Cardiac septum (tissue), 1 donor: ENCODE measurements around the gene LZTS3. TPM values are rescaled to one million over a fixed set of nuclear protein-coding genes. Genes with fewer than 3 reads are reported as not detected.
"Not testable (repeated sequence)": the region's sequence is repeated elsewhere in the genome, so short reads cannot be mapped to it uniquely, and the experiment has no call there.

Experiments
- DNase-seq: peaks from one replicate; pipeline ENCODE4 v3.0.0-alpha.2; 2020; ENCODE audit warnings: low spot score
- intact Hi-C: fragments of 100-400 bp; cut with DNase I; formaldehyde crosslinking; loops from one replicate; pipeline ENCODE4 v1.14.0; 2022
- total RNA-seq: library from RNA; stranded (reverse); fragmentation: NEBNext Ultra II Directional; extraction: Animal tissue kit (Norgen Biotek cat#: 25700); gene quantifications from one replicate; pipeline ENCODE4 v1.2.1, GENCODE V29; 2021
- donor health status: DM: no; HTN: no; CAD: no.

LZTS3 gene
- total RNA-seq, 1 donor from 2014 or later, result 6.9 TPM

GRCh38 chr20:3152057-3152644 is 21.2 kb downstream of the LZTS3 start:
- DNase-seq, intact Hi-C loops: not testable (repeated sequence)

- no peak for DNase-seq
- intact Hi-C loops, result no loop called here
Measured at GRCh38 chr20:3150908-3151307, 22.4 kb downstream of the LZTS3 start.

GRCh38 chr20:3146732-3147341 is 26.5 kb downstream of the LZTS3 start:
- intact Hi-C loops, result no loop called here
- DNase-seq, result no peak

- no peak for DNase-seq
- intact Hi-C loops, result no loop called here
Measured at GRCh38 chr20:3141757-3142156, 31.6 kb downstream of the LZTS3 start.

GRCh38 chr20:3137492-3137891 is 35.9 kb downstream of the LZTS3 start:
- intact Hi-C loops, result no loop called here
- DNase-seq, result no peak

- intact Hi-C loops, result no loop called here
Measured at GRCh38 chr20:3135507-3136070, 37.8 kb downstream of the LZTS3 start.

GRCh38 chr20:3134151-3134550 is 39.2 kb downstream of the LZTS3 start:
- DNase-seq, result no peak
- intact Hi-C loops, result no loop called here

More at GRCh38 chr20:3135507-3136070, 37.8 kb downstream of the LZTS3 start:
- no peak for DNase-seq

- intact Hi-C loops, result no loop called here
- DNase-seq, result no peak
Measured at GRCh38 chr20:3133155-3133554, 40.2 kb downstream of the LZTS3 start.

- no peak for DNase-seq
Measured at GRCh38 chr20:3130051-3130600, 43.2 kb downstream of the LZTS3 start.

GRCh38 chr20:3129094-3129493 is 44.3 kb downstream of the LZTS3 start:
- no peak for DNase-seq
- intact Hi-C loops, result no loop called here

More at GRCh38 chr20:3130051-3130600, 43.2 kb downstream of the LZTS3 start:
- intact Hi-C loops, result no loop called here

GRCh38 chr20:3128275-3128984 is 44.9 kb downstream of the LZTS3 start:
- DNase-seq, result no peak
- intact Hi-C loops, result no loop called here

GRCh38 chr20:3126527-3126859 is 46.9 kb downstream of the LZTS3 start:
- no peak for DNase-seq
- intact Hi-C loops, result no loop called here

- DNase-seq, intact Hi-C loops: not testable (repeated sequence)
Measured at GRCh38 chr20:3125776-3126526, 47.4 kb downstream of the LZTS3 start.

GRCh38 chr20:3124773-3125560 is 48.4 kb downstream of the LZTS3 start:
- peak; percentile 60 for DNase-seq
- intact Hi-C loops, result not testable (repeated sequence)

- intact Hi-C loops, DNase-seq: not testable (repeated sequence)
Measured at GRCh38 chr20:3124163-3124562, 49.2 kb downstream of the LZTS3 start.

GRCh38 chr20:3123542-3123941 is 49.8 kb downstream of the LZTS3 start:
- DNase-seq, result no peak
- intact Hi-C loops, result no loop called here

GRCh38 chr20:3121955-3122610 is 51.3 kb downstream of the LZTS3 start:
- no peak for DNase-seq
- intact Hi-C loops, result no loop called here

GRCh38 chr20:3121271-3121911 is 52.0 kb downstream of the LZTS3 start:
- intact Hi-C loops, result no loop called here

More at GRCh38 chr20:3121271-3121911, 52.0 kb downstream of the LZTS3 start:
- DNase-seq, result no peak
